Measurements from ENCODE around the gene TMCC2. TPM values are rescaled to one million over a fixed set of nuclear protein-coding genes. Genes with fewer than 3 reads are reported as not detected.
A peak's percentile ranks its signal among the peaks of the same experiment; 100 is the strongest.

The TMCC2 gene
- total and polyA plus RNA-seq, 2 experiments from 2014 or later = 2.6 to 9.9 TPM

- Histone ChIP-seq H3K27me3 (ENCODE audit: insufficient read depth) (no peaks in the 10 kb centered on the region), H3K27ac (ENCODE audit: low read depth) (peak overlapping the region; percentile 42; the same call in 1 of the 2 replicates), H3K79me2 (replicated peaks; ENCODE audit: insufficient read depth) (peaks cover 4% of the 10 kb centered on the region), H3K36me3 (ENCODE audit: insufficient read depth) (no peaks in the 10 kb centered on the region; the same call in 1 of the 2 replicates), H4K20me1 (replicated peaks; ENCODE audit: insufficient read depth) (no peaks in the 10 kb centered on the region; the same call in 1 of the 2 replicates), H3K4me3 (no peak overlapping the region), H2AFZ (no peak overlapping the region), H3K4me2 (no peak overlapping the region), H3K4me1 (ENCODE audit: insufficient read depth) (peaks cover 4% of the 10 kb centered on the region; the same call in 1 of the 2 replicates), H3F3A (replicated peaks; ENCODE audit: low read depth) (no peaks in the 10 kb centered on the region), H3K9me2 (ENCODE audit: insufficient read depth) (no peaks in the 10 kb centered on the region)
- peaks cover 3% of the 10 kb centered on the region; the same call in 2 of the 3 replicates for H3K4me1 Mint-ChIP-seq
- no peak overlapping the region for H3K27ac Mint-ChIP-seq
- no peaks in the 10 kb centered on the region for H3K9me3 Mint-ChIP-seq
- no peaks in the 10 kb centered on the region; the same call in 2 of the 3 replicates for H3K36me3 Mint-ChIP-seq (ENCODE audit: low read depth)
- no peak for TF ChIP-seq NANOG (IDR thresholded peaks at IDR 0.05; ENCODE audit: borderline replicate concordance)
- TF ChIP-seq STAT1 (IDR thresholded peaks at IDR 0.05; ENCODE audit: unreplicated experiment) = no peak
- no peak for TF ChIP-seq JUNB (IDR thresholded peaks at IDR 0.05; ENCODE audit: unreplicated experiment)
- no peak for TF ChIP-seq ZNF114 (CRISPR knock-in tag; IDR thresholded peaks at IDR 0.05)
- no peak for TF ChIP-seq ETS1 (IDR thresholded peaks at IDR 0.05)
- TF ChIP-seq REST (IDR thresholded peaks at IDR 0.05; ENCODE audit: unreplicated experiment) = no peak
- TF ChIP-seq EZH2phosphoT487 (IDR thresholded peaks at IDR 0.05; ENCODE audit: unreplicated experiment) = no peak
- no peak for TF ChIP-seq CREB1 (CRISPR knock-in tag; IDR thresholded peaks at IDR 0.05; ENCODE audit: low read depth)
- no peak for TF ChIP-seq CTCF (conservative IDR thresholded peaks at IDR 0.05; ENCODE audit: low read depth in 2 of 2)
- TF ChIP-seq ZNF462 (CRISPR knock-in tag; IDR thresholded peaks at IDR 0.05) = no peak
- TF ChIP-seq EZH2 (IDR thresholded peaks at IDR 0.05; ENCODE audit: low read depth, unreplicated experiment) = no peak
- no peak for TF ChIP-seq ZNF331 (CRISPR knock-in tag; IDR thresholded peaks at IDR 0.05; ENCODE audit: low read depth)
- TF ChIP-seq POLR2AphosphoS5 (IDR thresholded peaks at IDR 0.05; ENCODE audit: low read depth) = no peak
- H3K4me3 Mint-ChIP-seq = no peak overlapping the region
- H3K27me3 Mint-ChIP-seq (ENCODE audit: insufficient read depth, low read depth, poor library complexity) = peaks cover 5% of the 10 kb centered on the region
- DNase-seq (ENCODE audit: low spot score) (no peak), ATAC-seq (no peak)
Measured at GRCh38 chr1:205179842-205180241, 47.9 kb upstream of the TMCC2 start.

Measured in GM23338 (cell line).